ENCODE results near the gene RAB37.

- TF ChIP-seq CTCF (IDR thresholded peaks at IDR 0.05) (no peak), POLR2A (IDR thresholded peaks at IDR 0.05) (no peak), EP300 (IDR thresholded peaks at IDR 0.05) (no peak)
Measured at GRCh38 chr17:74712301-74712700, 24.8 kb upstream of the RAB37 start.

Measured in tibial nerve (tissue), 4 donors.